Colonic mucosa (tissue), 4 donors: ENCODE measurements around the gene ACSF2. TPM values are rescaled to one million over a fixed set of nuclear protein-coding genes. Genes with fewer than 3 reads are reported as not detected.

Experiments used
- DNase-seq: peaks from one replicate; pipeline ENCODE4 v3.0.0-alpha.2; 2020
- H3K27ac ChIP-seq: fragments of 200-600 bp; one replicate; pipeline ENCODE4 v1.8.0; 2021
- H3K27me3 ChIP-seq: fragments of 200-600 bp; one replicate; pipeline ENCODE4 v1.8.0; 2021
- H3K36me3 ChIP-seq: fragments of 200-600 bp; one replicate; pipeline ENCODE4 v1.8.0; 2021
- H3K4me1 ChIP-seq: fragments of 200-600 bp; one replicate; pipeline ENCODE4 v1.8.0; 2021; ENCODE audit warnings: mild to moderate bottlenecking
- H3K4me3 ChIP-seq: fragments of 200-600 bp; one replicate; pipeline ENCODE4 v1.8.0; 2021
- H3K9ac ChIP-seq, 2 donors: one replicate each; pipeline ENCODE4 v1.7.0; 2013; ENCODE audit warnings: control low read depth in 2 of 2, low read depth in 2 of 2, low read length in 2 of 2
- H3K9me3 ChIP-seq: fragments of 200-600 bp; one replicate; pipeline ENCODE4 v1.8.0; 2021
- CTCF ChIP-seq: fragments of 200-600 bp; IDR thresholded peaks from one replicate; pipeline ENCODE4 v1.8.0; 2022; ENCODE audit warnings: antibody characterized with exemption, mild to moderate bottlenecking
- intact Hi-C: fragments of 100-400 bp; cut with DNase I; formaldehyde crosslinking; loops from one replicate; pipeline ENCODE4 v1.14.1; 2022
- total RNA-seq, 2 donors: library from RNA; stranded (reverse); fragmentation: NEBNext Ultra II Directional in 1 of 2; extraction: Animal tissue kit (Norgen Biotek cat#: 25700) in 1 of 2; gene quantifications; one replicate each; pipeline ENCODE4 v1.2.1, GENCODE V29; 2021
- donor health status: healthy.
- donor health status: DM: no; HTN: no; CAD: no.
- donor health status: DM: no; HTN: no; CAD: no.

The ACSF2 gene
- total RNA-seq, 2 donors from 2014 or later, result 50.8 to 119 TPM

- H3K4me1 ChIP-seq, result peaks cover 11% of the 10 kb centered on the region
- H3K4me3 ChIP-seq, result no peak overlapping the region
- H3K9me3 ChIP-seq, result no peaks in the 10 kb centered on the region
- no peak for DNase-seq
- no peak overlapping the region for H3K27ac ChIP-seq
- no peak overlapping the region for H3K9ac ChIP-seq
- no peak for TF ChIP-seq CTCF
- no peaks in the 10 kb centered on the region for H3K27me3 ChIP-seq
- intact Hi-C loops, result no loop called here
- no peaks in the 10 kb centered on the region for H3K36me3 ChIP-seq
These were observed 31.6 kb downstream of the ACSF2 start for GRCh38 chr17:50457621-50458020.

- H3K4me3 ChIP-seq, result no peak overlapping the region
- no peaks in the 10 kb centered on the region for H3K27me3 ChIP-seq
- H3K9ac ChIP-seq, result no peak overlapping the region
- H3K27ac ChIP-seq, result no peak overlapping the region
- no peaks in the 10 kb centered on the region for H3K9me3 ChIP-seq
- H3K36me3 ChIP-seq, result no peaks in the 10 kb centered on the region
- DNase-seq, result no peak
- no peak for TF ChIP-seq CTCF
- H3K4me1 ChIP-seq, result peaks cover 10% of the 10 kb centered on the region
- intact Hi-C loops, result no loop called here
These were observed 32.3 kb downstream of the ACSF2 start for GRCh38 chr17:50458270-50458669.

DNA sequence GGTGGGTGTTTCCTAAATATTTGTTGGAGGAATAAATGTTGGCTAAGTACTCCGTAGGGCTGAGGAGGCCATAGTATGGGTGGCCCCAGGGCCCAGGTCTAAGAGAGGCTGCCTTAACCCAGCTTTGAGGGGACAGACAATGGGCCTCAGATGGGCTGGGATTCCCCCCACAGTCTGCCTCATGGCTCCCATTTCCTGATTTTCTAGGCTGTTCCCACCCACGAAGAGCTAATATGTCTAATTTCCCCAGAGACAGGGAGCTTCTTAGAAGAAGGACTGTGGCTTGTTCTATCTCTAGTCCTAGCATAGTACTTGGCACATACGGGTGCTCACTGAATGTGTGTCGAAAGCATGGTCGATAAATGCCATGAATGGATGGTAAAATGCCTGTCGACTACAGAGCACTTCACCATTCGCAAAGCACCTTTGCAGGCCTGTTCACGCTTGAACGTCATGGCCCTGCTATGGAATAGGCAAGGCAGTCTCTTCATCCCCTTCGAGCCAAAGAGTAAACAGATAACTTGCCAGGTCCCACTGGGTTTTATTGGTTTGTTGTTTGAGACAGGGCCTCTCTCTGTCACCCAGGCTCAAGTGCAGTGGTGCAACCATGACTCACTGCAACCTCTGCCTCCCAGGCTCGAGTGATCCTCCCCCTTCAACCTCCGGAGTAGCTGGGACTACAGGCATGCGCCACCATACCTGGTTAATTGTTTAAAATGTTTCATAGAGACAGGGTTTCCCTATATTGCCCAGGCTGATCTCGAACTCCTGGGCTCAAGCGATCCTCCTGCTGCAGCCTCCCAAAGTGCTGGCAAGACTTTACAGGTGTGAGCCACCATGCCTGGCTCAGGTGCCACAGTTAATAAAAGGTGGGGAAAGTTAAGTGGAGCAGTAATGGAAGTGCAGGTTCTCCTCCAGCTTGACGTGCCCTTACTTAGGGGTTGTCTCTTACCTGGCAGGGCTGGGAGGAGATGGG is 33.0 kb downstream of the ACSF2 start:
- H3K36me3 ChIP-seq, result no peaks in the 10 kb centered on the region
- no peak overlapping the region for H3K4me3 ChIP-seq
- H3K27ac ChIP-seq, result peak overlapping the region; percentile 37
- no peak overlapping the region for H3K9ac ChIP-seq
- peaks cover 4% of the 10 kb centered on the region for H3K4me1 ChIP-seq
- H3K9me3 ChIP-seq, result no peaks in the 10 kb centered on the region
- H3K27me3 ChIP-seq, result no peaks in the 10 kb centered on the region
- TF ChIP-seq CTCF, result no peak
- intact Hi-C loops, result no loop called here
- peak; percentile 61 for DNase-seq

GRCh38 chr17:50459756-50460155 is 33.7 kb downstream of the ACSF2 start:
- no peak for DNase-seq
- Histone ChIP-seq H3K4me1 (peaks cover 3% of the 10 kb centered on the region), H3K27me3 (no peaks in the 10 kb centered on the region), H3K36me3 (no peaks in the 10 kb centered on the region), H3K27ac (no peak overlapping the region), H3K9ac (no peak overlapping the region), H3K4me3 (no peak overlapping the region), H3K9me3 (no peaks in the 10 kb centered on the region)
- no peak for TF ChIP-seq CTCF
- intact Hi-C loops, result no loop called here

GRCh38 chr17:50460831-50461526 is 35.0 kb downstream of the ACSF2 start:
- H3K9me3 ChIP-seq, result no peaks in the 10 kb centered on the region
- H3K9ac ChIP-seq, result no peak overlapping the region
- H3K4me3 ChIP-seq, result no peak overlapping the region
- no peak for TF ChIP-seq CTCF
- H3K27ac ChIP-seq, result no peak overlapping the region
- no peaks in the 10 kb centered on the region for H3K4me1 ChIP-seq
- no peaks in the 10 kb centered on the region for H3K27me3 ChIP-seq
- intact Hi-C loops, result no loop called here
- DNase-seq, result no peak
- no peaks in the 10 kb centered on the region for H3K36me3 ChIP-seq
